ENCODE data around the gene RBM19. TPM values are rescaled to one million over a fixed set of nuclear protein-coding genes. Genes with fewer than 3 reads are reported as not detected.

Gene RBM19
- total and polyA plus RNA-seq, 10 donors = 13.6 to 46.7 (median 34.5) TPM

- no peaks in the 10 kb centered on the region for H3K4me1 ChIP-seq
- H3K27me3 ChIP-seq (replicated peaks in 1 of 7) = no peaks in the 10 kb centered on the region
- H3K9me3 ChIP-seq = no peaks in the 10 kb centered on the region
- DNase-seq = no peak
- WGBS, 5 donors = 96 to 99% (median 97%) methylated on average over 8 of the region's 8 CpGs
- peaks cover 0 to 99% (median 8%) of the 10 kb centered on the region in 6 donors for H3K36me3 ChIP-seq
- H3K27ac ChIP-seq = no peak overlapping the region
- intact Hi-C loops (cut with DNase I; ENCODE audit: low total_unique reads) = no loop called here
- TF ChIP-seq POLR2A (IDR thresholded peaks at IDR 0.05) (no peak), POLR2AphosphoS5 (IDR thresholded peaks at IDR 0.05) (no peak), CTCF (IDR thresholded peaks at IDR 0.05 in 8 of 11, conservative IDR thresholded peaks at IDR 0.05 in 3 of 11) (no peak)
- H3K4me3 ChIP-seq = no peak overlapping the region
Measured at GRCh38 chr12:113893221-113893620, 72.9 kb downstream of the RBM19 start.

DNA sequence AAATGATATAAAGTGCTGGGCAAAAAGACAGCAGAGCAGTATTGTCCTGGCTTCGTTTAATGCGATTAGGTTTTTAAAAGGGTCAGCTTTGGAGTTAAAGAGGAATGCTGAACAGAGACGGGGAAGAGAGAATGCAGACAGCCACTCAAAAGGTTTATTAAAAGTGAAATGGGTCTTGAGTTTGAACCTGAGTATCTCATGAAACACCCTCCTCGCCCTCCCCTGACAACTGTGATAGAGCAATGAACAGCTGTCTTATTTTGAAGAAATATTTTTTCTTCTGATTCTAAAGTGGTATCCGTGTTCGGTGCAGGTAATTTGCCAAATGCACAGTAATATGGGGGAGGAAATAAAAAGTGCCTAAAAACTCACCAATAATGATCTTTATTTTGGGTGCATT lies 73.6 kb downstream of the RBM19 start:
- H3K27ac ChIP-seq = no peak overlapping the region
- no peaks in the 10 kb centered on the region for H3K27me3 ChIP-seq (replicated peaks in 1 of 7)
- TF ChIP-seq CTCF (IDR thresholded peaks at IDR 0.05 in 8 of 11, conservative IDR thresholded peaks at IDR 0.05 in 3 of 11) (no peak), POLR2A (IDR thresholded peaks at IDR 0.05) (no peak), POLR2AphosphoS5 (IDR thresholded peaks at IDR 0.05) (no peak)
- no peaks in the 10 kb centered on the region for H3K9me3 ChIP-seq
- DNase-seq = no peak
- intact Hi-C loops (cut with DNase I; ENCODE audit: low total_unique reads) = no loop called here
- H3K4me1 ChIP-seq = no peaks in the 10 kb centered on the region
- WGBS, 5 donors = 94 to 97% (median 96%) methylated on average over 6 of the region's 6 CpGs
- peaks cover 0 to 98% (median 9%) of the 10 kb centered on the region in 6 donors for H3K36me3 ChIP-seq
- H3K4me3 ChIP-seq = no peak overlapping the region

- Histone ChIP-seq H3K9me3 (no peaks in the 10 kb centered on the region), H3K4me1 (no peaks in the 10 kb centered on the region), H3K4me3 (no peak overlapping the region), H3K27ac (no peak overlapping the region), H3K27me3 (replicated peaks in 1 of 7) (no peaks in the 10 kb centered on the region), H3K36me3 (peaks cover 0 to 97% (median 9%) of the 10 kb centered on the region in 6 donors)
- no peak for DNase-seq
- intact Hi-C loops (cut with DNase I; ENCODE audit: low total_unique reads) = no loop called here
- TF ChIP-seq CTCF (IDR thresholded peaks at IDR 0.05 in 8 of 11, conservative IDR thresholded peaks at IDR 0.05 in 3 of 11) (no peak), POLR2AphosphoS5 (IDR thresholded peaks at IDR 0.05) (no peak), POLR2A (IDR thresholded peaks at IDR 0.05) (no peak)
- whole genome bisulfite sequencing, 5 donors = 86 to 92% (median 90%) methylated on average over 15 of the region's 15 CpGs
Measured at GRCh38 chr12:113891739-113892520, 74.2 kb downstream of the RBM19 start.

- Histone ChIP-seq H3K27me3 (replicated peaks in 1 of 7) (no peaks in the 10 kb centered on the region), H3K9me3 (no peaks in the 10 kb centered on the region), H3K27ac (no peak overlapping the region), H3K4me3 (no peak overlapping the region), H3K4me1 (no peaks in the 10 kb centered on the region), H3K36me3 (peaks cover 0 to 97% (median 8%) of the 10 kb centered on the region in 6 donors)
- 93 to 97% (median 94%) methylated on average over 4 of the region's 4 CpGs for WGBS, 5 donors
- intact Hi-C loops (cut with DNase I; ENCODE audit: low total_unique reads) = no loop called here
- DNase-seq = no peak
- TF ChIP-seq CTCF (IDR thresholded peaks at IDR 0.05 in 8 of 11, conservative IDR thresholded peaks at IDR 0.05 in 3 of 11) = no peak
- TF ChIP-seq POLR2AphosphoS5 (IDR thresholded peaks at IDR 0.05) = no peak
Measured at GRCh38 chr12:113891167-113891692, 74.9 kb downstream of the RBM19 start.
